HAP-1 (cell line): Measurements from ENCODE around the gene SLC41A1.

ENCODE experiments used
- DNase-seq, 2 experiments: peaks; one replicate each; pipeline ENCODE4 v3.0.0-alpha.2; 2016 to 2020; ENCODE audit warnings: low spot score in 2 of 2
- H3K27me3 ChIP-seq: fragments of 250-450 bp; sonication (Bioruptor Pico); 2 replicates; pipeline ENCODE4 v1.5.1; 2020; ENCODE audit warnings: low read depth, mild to moderate bottlenecking, moderate library complexity
- H3K36me3 ChIP-seq: fragments of 250-450 bp; sonication (Bioruptor Pico); replicated peaks from 2 replicates; pipeline ENCODE4 v1.5.1; 2020; ENCODE audit warnings: mild to moderate bottlenecking
- H3K4me1 ChIP-seq: fragments of 250-450 bp; sonication (Bioruptor Pico); 2 replicates; pipeline ENCODE4 v1.5.1; 2020; ENCODE audit warnings: mild to moderate bottlenecking
- H3K4me3 ChIP-seq: fragments of 250-450 bp; sonication (Bioruptor Pico); 2 replicates; pipeline ENCODE4 v1.5.1; 2020; ENCODE audit warnings: mild to moderate bottlenecking, moderate library complexity
- H3K9me3 ChIP-seq: fragments of 250-450 bp; sonication (Bioruptor Pico); 2 replicates; pipeline ENCODE4 v1.5.1; 2020; ENCODE audit warnings: mild to moderate bottlenecking, moderate library complexity
- in situ Hi-C: fragments of 300-500 bp; cut with MboI; formaldehyde crosslinking; loops from 3 replicates; pipeline ENCODE4 v1.14.3; 2020; ENCODE audit warnings: low sequenced_read_pairs, inconsistent platforms, mixed read lengths

SLC41A1 gene

GRCh38 chr1:205748403-205749233 is 64.4 kb downstream of the SLC41A1 start:
- peaks cover 34% of the 10 kb centered on the region for H3K4me1 ChIP-seq
- peaks cover 20% of the 10 kb centered on the region for H3K36me3 ChIP-seq
- H3K27me3 ChIP-seq, result no peaks in the 10 kb centered on the region
- peak overlapping the region; percentile 82 for H3K4me3 ChIP-seq
- H3K9me3 ChIP-seq, result no peaks in the 10 kb centered on the region
- in situ Hi-C loops, result no loop called here
- DNase-seq, result peak; percentile 47 to 58

GRCh38 chr1:205746757-205747412 is 66.1 kb downstream of the SLC41A1 start:
- peaks cover 47% of the 10 kb centered on the region for H3K4me1 ChIP-seq
- H3K4me3 ChIP-seq, result peak overlapping the region; percentile 82
- in situ Hi-C loops, result no loop called here

GRCh38 chr1:205744403-205744802 is 68.6 kb downstream of the SLC41A1 start:
- H3K36me3 ChIP-seq, result peaks cover 29% of the 10 kb centered on the region
- in situ Hi-C loops, result no loop called here
- H3K4me1 ChIP-seq, result peaks cover 42% of the 10 kb centered on the region
- H3K9me3 ChIP-seq, result no peaks in the 10 kb centered on the region
- no peak overlapping the region for H3K4me3 ChIP-seq
- DNase-seq, result no peak
- H3K27me3 ChIP-seq, result no peaks in the 10 kb centered on the region

More at GRCh38 chr1:205746757-205747412, 66.1 kb downstream of the SLC41A1 start:
- Histone ChIP-seq H3K36me3 (peaks cover 23% of the 10 kb centered on the region), H3K27me3 (no peaks in the 10 kb centered on the region), H3K9me3 (no peaks in the 10 kb centered on the region)
- peak in 1 of 2 experiments; percentile 30 for DNase-seq

- Histone ChIP-seq H3K36me3 (peaks cover 27% of the 10 kb centered on the region), H3K4me1 (peaks cover 42% of the 10 kb centered on the region), H3K27me3 (no peaks in the 10 kb centered on the region), H3K4me3 (no peak overlapping the region), H3K9me3 (no peaks in the 10 kb centered on the region)
- DNase-seq, result no peak
- in situ Hi-C loops, result no loop called here
These were observed 69.0 kb downstream of the SLC41A1 start for GRCh38 chr1:205743977-205744376.

- Histone ChIP-seq H3K9me3 (no peaks in the 10 kb centered on the region), H3K4me3 (no peak overlapping the region), H3K27me3 (no peaks in the 10 kb centered on the region), H3K4me1 (peaks cover 40% of the 10 kb centered on the region), H3K36me3 (peaks cover 21% of the 10 kb centered on the region)
- in situ Hi-C loops, result no loop called here
- DNase-seq, result no peak
These were observed 71.3 kb downstream of the SLC41A1 start for GRCh38 chr1:205741681-205742080.

GRCh38 chr1:205739348-205740160 is 73.4 kb downstream of the SLC41A1 start:
- no peak overlapping the region for H3K4me3 ChIP-seq
- H3K4me1 ChIP-seq, result peaks cover 21% of the 10 kb centered on the region
- peaks cover 30% of the 10 kb centered on the region for H3K36me3 ChIP-seq
- no peaks in the 10 kb centered on the region for H3K27me3 ChIP-seq
- in situ Hi-C loops, result no loop called here
- H3K9me3 ChIP-seq, result no peaks in the 10 kb centered on the region
- DNase-seq, result no peak
